Activated T-cell treated with anti-CD3 and anti-CD28 coated beads, Interleukin-2, amount 50 U/mL, for 4 hours (primary cell): Measurements from ENCODE around the gene PRG2. TPM values are rescaled to one million over a fixed set of nuclear protein-coding genes. Genes with fewer than 3 reads are reported as not detected.
"Not testable (repeated sequence)": the region's sequence is repeated elsewhere in the genome, so short reads cannot be mapped to it uniquely, and the experiment has no call there.

Experiments
- ATAC-seq, 2 donors: fragments of 200-7000 bp; cut with Tn5 transposase; one replicate each; pipeline ENCODE4 v1.10.0; 2021
- DNase-seq: peaks from one replicate; pipeline ENCODE4 v3.0.0-alpha.2; 2020
- H3K27me3 Mint-ChIP-seq: one replicate; pipeline ENCODE4 v1.8.0; 2021; ENCODE audit warnings: low read depth, mixed read lengths
- H3K36me3 Mint-ChIP-seq: one replicate; pipeline ENCODE4 v1.8.0; 2022; ENCODE audit warnings: mixed read lengths; ENCODE audit not compliant: insufficient read depth
- H3K4me1 Mint-ChIP-seq: one replicate; pipeline ENCODE4 v1.8.0; 2021; ENCODE audit warnings: low read depth, mixed read lengths
- H3K4me3 Mint-ChIP-seq: one replicate; pipeline ENCODE4 v1.8.0; 2021; ENCODE audit warnings: mild to moderate bottlenecking, moderate library complexity, mixed read lengths
- H3K9me3 Mint-ChIP-seq: one replicate; pipeline ENCODE4 v1.8.0; 2021; ENCODE audit warnings: mixed read lengths
- total RNA-seq, 3 donors: library from RNA; stranded (reverse); gene quantifications; one replicate each; pipeline ENCODE4 v1.2.1, GENCODE V29; 2021

The PRG2 gene
- total RNA-seq, 3 donors from 2014 or later: 1.8 to 2.7 (median 2.5) TPM

- Mint-ChIP-seq H3K36me3 (no peaks in the 10 kb centered on the region), H3K4me1 (no peaks in the 10 kb centered on the region), H3K27me3 (peaks cover 3% of the 10 kb centered on the region), H3K9me3 (no peaks in the 10 kb centered on the region), H3K4me3 (no peak overlapping the region)
- ATAC-seq (no peak), DNase-seq (no peak)
Observed at GRCh38 chr11:57376095-57377090, 14.1 kb downstream of the PRG2 start.

GRCh38 chr11:57375490-57375889 lies 15.0 kb downstream of the PRG2 start:
- H3K36me3 Mint-ChIP-seq: no peaks in the 10 kb centered on the region
- DNase-seq (no peak), ATAC-seq (no peak)
- H3K27me3 Mint-ChIP-seq: peaks cover 5% of the 10 kb centered on the region
- no peaks in the 10 kb centered on the region for H3K9me3 Mint-ChIP-seq
- no peaks in the 10 kb centered on the region for H3K4me1 Mint-ChIP-seq
- no peak overlapping the region for H3K4me3 Mint-ChIP-seq

- no peak for ATAC-seq
- Mint-ChIP-seq H3K4me1 (no peaks in the 10 kb centered on the region), H3K27me3 (peaks cover 5% of the 10 kb centered on the region), H3K4me3 (no peak overlapping the region), H3K9me3 (no peaks in the 10 kb centered on the region), H3K36me3 (no peaks in the 10 kb centered on the region)
- no peak for DNase-seq
Observed at GRCh38 chr11:57374966-57375365, 15.5 kb downstream of the PRG2 start.

GRCh38 chr11:57373146-57373545 lies 17.3 kb downstream of the PRG2 start:
- no peaks in the 10 kb centered on the region for H3K36me3 Mint-ChIP-seq
- no peak overlapping the region for H3K4me3 Mint-ChIP-seq
- no peaks in the 10 kb centered on the region for H3K9me3 Mint-ChIP-seq
- H3K4me1 Mint-ChIP-seq: no peaks in the 10 kb centered on the region
- H3K27me3 Mint-ChIP-seq: peaks cover 4% of the 10 kb centered on the region
- ATAC-seq (no peak), DNase-seq (no peak)

GRCh38 chr11:57370941-57371340 lies 19.5 kb downstream of the PRG2 start:
- no peaks in the 10 kb centered on the region for H3K4me1 Mint-ChIP-seq
- no peak overlapping the region for H3K4me3 Mint-ChIP-seq
- H3K36me3 Mint-ChIP-seq: no peaks in the 10 kb centered on the region
- no peak for ATAC-seq
- no peak for DNase-seq
- peaks cover 4% of the 10 kb centered on the region for H3K27me3 Mint-ChIP-seq
- H3K9me3 Mint-ChIP-seq: no peaks in the 10 kb centered on the region

GRCh38 chr11:57370251-57370650 lies 20.2 kb downstream of the PRG2 start:
- DNase-seq (no peak), ATAC-seq (no peak)
- Mint-ChIP-seq H3K36me3 (no peaks in the 10 kb centered on the region), H3K27me3 (peaks cover 6% of the 10 kb centered on the region), H3K9me3 (no peaks in the 10 kb centered on the region), H3K4me1 (no peaks in the 10 kb centered on the region), H3K4me3 (no peak overlapping the region)

GRCh38 chr11:57368845-57369232 lies 21.6 kb downstream of the PRG2 start:
- Mint-ChIP-seq H3K4me1 (no peaks in the 10 kb centered on the region), H3K9me3 (no peaks in the 10 kb centered on the region), H3K36me3 (no peaks in the 10 kb centered on the region), H3K27me3 (peaks cover 9% of the 10 kb centered on the region), H3K4me3 (no peak overlapping the region)
- ATAC-seq: no peak
- DNase-seq: no peak

GRCh38 chr11:57368106-57368844 lies 22.2 kb downstream of the PRG2 start:
- no peaks in the 10 kb centered on the region for H3K4me1 Mint-ChIP-seq
- no peak for ATAC-seq
- H3K9me3 Mint-ChIP-seq: peaks cover under 1% of the 10 kb centered on the region
- no peak for DNase-seq
- no peak overlapping the region for H3K4me3 Mint-ChIP-seq
- H3K27me3 Mint-ChIP-seq: peaks cover 9% of the 10 kb centered on the region
- H3K36me3 Mint-ChIP-seq: no peaks in the 10 kb centered on the region

- H3K36me3 Mint-ChIP-seq: no peaks in the 10 kb centered on the region
- H3K9me3 Mint-ChIP-seq: peaks cover 6% of the 10 kb centered on the region
- ATAC-seq: no peak
- H3K4me1 Mint-ChIP-seq: no peaks in the 10 kb centered on the region
- H3K27me3 Mint-ChIP-seq: peaks cover 12% of the 10 kb centered on the region
- no peak for DNase-seq
- H3K4me3 Mint-ChIP-seq: no peak overlapping the region
Observed at GRCh38 chr11:57364851-57365660, 25.4 kb downstream of the PRG2 start.

- no peaks in the 10 kb centered on the region for H3K36me3 Mint-ChIP-seq
- DNase-seq (no peak), ATAC-seq (no peak)
Observed at GRCh38 chr11:57363131-57364080, 27.0 kb downstream of the PRG2 start.

GRCh38 chr11:57361926-57362325 lies 28.5 kb downstream of the PRG2 start:
- ATAC-seq: no peak
- H3K36me3 Mint-ChIP-seq: no peaks in the 10 kb centered on the region
- no peak for DNase-seq
- no peaks in the 10 kb centered on the region for H3K4me1 Mint-ChIP-seq
- H3K27me3 Mint-ChIP-seq: peaks cover 9% of the 10 kb centered on the region
- H3K9me3 Mint-ChIP-seq: peaks cover 6% of the 10 kb centered on the region
- H3K4me3 Mint-ChIP-seq: no peak overlapping the region

More at GRCh38 chr11:57363131-57364080, 27.0 kb downstream of the PRG2 start:
- Mint-ChIP-seq H3K27me3 (peaks cover 9% of the 10 kb centered on the region), H3K4me3 (no peak overlapping the region), H3K4me1 (no peaks in the 10 kb centered on the region), H3K9me3 (peaks cover 6% of the 10 kb centered on the region)

GRCh38 chr11:57361420-57361819 lies 29.0 kb downstream of the PRG2 start:
- not testable (repeated sequence) for H3K9me3 Mint-ChIP-seq, H3K4me3 Mint-ChIP-seq, DNase-seq, H3K27me3 Mint-ChIP-seq, H3K36me3 Mint-ChIP-seq, ATAC-seq, H3K4me1 Mint-ChIP-seq

GRCh38 chr11:57360991-57361390 lies 29.5 kb downstream of the PRG2 start:
- Mint-ChIP-seq H3K27me3 (peaks cover 9% of the 10 kb centered on the region), H3K4me3 (no peak overlapping the region), H3K4me1 (no peaks in the 10 kb centered on the region), H3K9me3 (peaks cover 6% of the 10 kb centered on the region), H3K36me3 (no peaks in the 10 kb centered on the region)
- DNase-seq: no peak
- ATAC-seq: no peak
